Naive thymus-derived CD8-positive, alpha-beta T cell (primary cell): Measurements from ENCODE around the gene MGMT. TPM values are rescaled to one million over a fixed set of nuclear protein-coding genes. Genes with fewer than 3 reads are reported as not detected.

Experiments used
- ATAC-seq, 2 donors: fragments of 150-1000 bp; cut with Tn5 transposase in 1 of 2; sonication (Bioruptor Pico), chemical (Tn5 transposase) in 1 of 2; 1 replicate in 1 of 2; 2 replicates in 1 of 2; pipeline ENCODE4 v1.10.0; 2021; ENCODE audit warnings: mild to moderate bottlenecking in 2 of 2, moderate library complexity in 2 of 2
- POLR2A ChIA-PET: fragments of 350-600 bp; sonication (Branson Sonifier 250); formaldehyde crosslinking; loops from one replicate; lab custom pipeline; 2021; ENCODE audit warnings: antibody characterized with exemption; lab: Charles Lee
- DNase-seq, 10 donors: peaks; one replicate each; pipeline versions ENCODE4 v3.0.0 to v3.0.0-alpha.2; 2020 to 2022
- H3K27ac Mint-ChIP-seq, 10 donors: one replicate each; pipeline ENCODE4 v1.8.0; 2020 to 2022; ENCODE audit warnings: mild to moderate bottlenecking in 10 of 10, mixed read lengths in 10 of 10, moderate library complexity in 4 of 10, inconsistent platforms in 1 of 10
- H3K27me3 Mint-ChIP-seq, 5 donors: one replicate each; pipeline ENCODE4 v1.8.0; 2021 to 2022; ENCODE audit warnings: mixed read lengths in 5 of 5
- H3K36me3 Mint-ChIP-seq, 3 donors: one replicate each; pipeline ENCODE4 v1.8.0; 2020 to 2022; ENCODE audit warnings: mixed read lengths in 3 of 3, mild to moderate bottlenecking in 2 of 3, inconsistent platforms in 1 of 3
- H3K4me1 Mint-ChIP-seq, 4 donors: one replicate each; pipeline ENCODE4 v1.8.0; 2021 to 2022; ENCODE audit warnings: mixed read lengths in 4 of 4
- H3K4me3 Mint-ChIP-seq, 10 donors: one replicate each; pipeline ENCODE4 v1.8.0; 2020 to 2022; ENCODE audit warnings: mild to moderate bottlenecking in 10 of 10, mixed read lengths in 10 of 10, moderate library complexity in 6 of 10, inconsistent platforms in 1 of 10
- H3K9me3 Mint-ChIP-seq, 9 donors: one replicate each; pipeline ENCODE4 v1.8.0; 2020 to 2022; ENCODE audit warnings: mixed read lengths in 9 of 9, mild to moderate bottlenecking in 3 of 9, inconsistent platforms in 1 of 9, moderate library complexity in 1 of 9
- polyA plus RNA-seq, 3 donors: library from polyadenylated mRNA; unstranded; fragments of 300-500 nt; fragmentation: Illumina TruSeq; gene quantifications; one replicate each; pipeline ENCODE4 v1.2.3, GENCODE V29; 2021
- total RNA-seq, 8 experiments: library from RNA in 2 of 8; stranded (reverse) in 2 of 8; gene quantifications; one replicate each; pipeline ENCODE4 v1.2.3 and lab custom pipeline; 2021 to 2026

MGMT gene
- total and polyA plus RNA-seq, 5 experiments from 2014 or later: 18.9 to 41.7 (median 32.2) TPM

DNA sequence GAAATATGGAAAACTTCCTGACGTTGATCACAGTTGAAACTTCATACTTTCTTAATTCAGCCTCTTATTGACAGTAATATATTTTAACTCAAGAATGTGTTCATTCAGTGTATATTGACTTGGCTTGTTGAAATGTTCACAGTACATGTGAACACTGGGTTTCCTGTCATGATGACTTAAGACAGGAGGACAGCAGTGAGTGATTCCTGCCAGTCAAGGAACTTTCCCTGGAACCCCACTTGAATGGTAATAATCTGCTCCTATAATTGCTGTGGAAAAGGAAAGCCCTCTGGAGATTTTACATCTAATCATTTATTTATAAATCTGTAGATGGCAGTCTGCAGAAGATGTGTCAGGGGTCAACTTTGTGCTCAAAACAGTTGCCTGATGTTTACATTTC lies 216.5 kb downstream of the MGMT start:
- peaks cover 0 to 35% (median 2%) of the 10 kb centered on the region in 9 donors for H3K9me3 Mint-ChIP-seq
- ATAC-seq (no peak), DNase-seq (no peak)
- H3K4me1 Mint-ChIP-seq: peaks cover 0 to 2% (median 0%) of the 10 kb centered on the region in 4 donors
- no peaks in the 10 kb centered on the region for H3K27me3 Mint-ChIP-seq
- no peak overlapping the region for H3K4me3 Mint-ChIP-seq
- peaks cover 9 to 31% (median 23%) of the 10 kb centered on the region in 3 donors for H3K36me3 Mint-ChIP-seq
- POLR2A ChIA-PET: no interaction called here
- H3K27ac Mint-ChIP-seq: no peak overlapping the region

DNA sequence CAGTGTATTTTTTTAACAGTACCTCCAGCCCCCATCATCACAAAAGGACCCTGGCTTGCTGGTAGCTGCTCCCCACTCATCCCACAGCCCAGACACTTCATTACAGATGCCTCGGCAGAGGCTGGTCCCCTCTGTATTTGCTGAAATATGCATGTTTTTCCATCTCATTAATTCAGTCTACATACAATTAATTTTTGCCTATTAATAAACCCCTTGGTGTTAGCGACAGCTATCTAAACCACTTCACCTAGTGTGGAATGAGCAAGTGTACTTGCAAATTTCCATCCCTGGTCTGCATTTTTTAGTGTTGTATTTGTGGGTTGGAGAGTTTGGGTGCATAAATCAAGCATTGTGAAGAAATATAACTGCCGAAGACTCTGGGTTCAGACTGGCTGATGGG lies 216.9 kb downstream of the MGMT start:
- ATAC-seq (no peak), DNase-seq (no peak)
- Mint-ChIP-seq H3K4me1 (peaks cover 0 to 2% (median 0%) of the 10 kb centered on the region in 4 donors), H3K36me3 (peaks cover 9 to 28% (median 21%) of the 10 kb centered on the region in 3 donors), H3K27me3 (no peaks in the 10 kb centered on the region), H3K4me3 (no peak overlapping the region), H3K9me3 (peaks cover 0 to 32% (median 2%) of the 10 kb centered on the region in 9 donors), H3K27ac (no peak overlapping the region)
- POLR2A ChIA-PET: no interaction called here

DNA sequence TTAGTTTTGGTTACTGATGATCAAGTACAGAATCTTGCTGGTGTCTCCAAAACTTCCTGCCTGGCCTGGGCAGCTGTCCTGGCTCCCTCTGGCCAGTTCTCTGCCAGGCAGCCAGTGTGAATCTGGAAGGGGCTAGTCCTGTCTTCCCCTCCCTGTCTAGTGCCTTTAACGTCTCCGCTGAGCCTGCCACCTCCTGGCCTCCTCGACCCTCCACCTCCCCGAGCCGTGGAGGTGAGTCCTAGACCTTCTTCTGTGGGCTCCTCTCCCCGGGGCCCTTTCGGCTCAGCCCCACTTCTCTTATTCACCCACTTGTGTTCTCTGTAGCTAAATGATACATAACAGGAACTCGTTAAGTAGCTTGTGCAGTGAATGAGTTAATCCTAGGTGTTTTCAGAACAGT lies 218.2 kb downstream of the MGMT start:
- Mint-ChIP-seq H3K9me3 (peaks cover 0 to 25% (median 0%) of the 10 kb centered on the region in 9 donors), H3K27ac (no peak overlapping the region), H3K4me1 (peaks cover 0 to 2% (median under 1%) of the 10 kb centered on the region in 4 donors), H3K4me3 (no peak overlapping the region), H3K36me3 (peaks cover 9 to 21% (median 12%) of the 10 kb centered on the region in 3 donors), H3K27me3 (no peaks in the 10 kb centered on the region)
- POLR2A ChIA-PET: no interaction called here
- DNase-seq: no peak
- ATAC-seq: no peak

DNA sequence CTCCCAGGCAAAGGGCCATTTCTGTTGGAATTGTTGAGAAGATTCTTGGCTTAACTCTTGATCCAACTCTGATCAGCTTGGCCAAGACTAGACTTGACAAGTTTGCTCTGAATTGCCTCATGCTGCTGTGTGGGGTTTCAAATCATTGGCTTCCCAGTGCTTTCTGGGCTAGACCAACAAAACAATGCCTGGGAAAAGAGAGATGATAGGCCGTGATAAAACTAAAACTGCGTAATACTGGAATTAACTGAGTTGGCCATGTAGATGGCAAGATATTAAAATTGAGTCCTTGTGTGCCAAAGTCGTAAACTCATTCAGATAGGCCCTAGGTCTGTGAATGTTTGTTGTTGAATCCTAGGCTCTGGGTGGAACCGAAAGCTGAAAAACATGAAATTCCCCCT lies 222.6 kb downstream of the MGMT start:
- no peak overlapping the region for H3K4me3 Mint-ChIP-seq
- H3K9me3 Mint-ChIP-seq: peaks cover 0 to 21% (median 0%) of the 10 kb centered on the region in 9 donors
- peaks cover 0 to 13% (median 9%) of the 10 kb centered on the region in 4 donors for H3K4me1 Mint-ChIP-seq
- H3K36me3 Mint-ChIP-seq: peaks cover 0 to 11% (median 6%) of the 10 kb centered on the region in 3 donors
- POLR2A ChIA-PET: no interaction called here
- ATAC-seq: no peak
- H3K27ac Mint-ChIP-seq: no peak overlapping the region
- DNase-seq: no peak
- H3K27me3 Mint-ChIP-seq: no peaks in the 10 kb centered on the region

DNA sequence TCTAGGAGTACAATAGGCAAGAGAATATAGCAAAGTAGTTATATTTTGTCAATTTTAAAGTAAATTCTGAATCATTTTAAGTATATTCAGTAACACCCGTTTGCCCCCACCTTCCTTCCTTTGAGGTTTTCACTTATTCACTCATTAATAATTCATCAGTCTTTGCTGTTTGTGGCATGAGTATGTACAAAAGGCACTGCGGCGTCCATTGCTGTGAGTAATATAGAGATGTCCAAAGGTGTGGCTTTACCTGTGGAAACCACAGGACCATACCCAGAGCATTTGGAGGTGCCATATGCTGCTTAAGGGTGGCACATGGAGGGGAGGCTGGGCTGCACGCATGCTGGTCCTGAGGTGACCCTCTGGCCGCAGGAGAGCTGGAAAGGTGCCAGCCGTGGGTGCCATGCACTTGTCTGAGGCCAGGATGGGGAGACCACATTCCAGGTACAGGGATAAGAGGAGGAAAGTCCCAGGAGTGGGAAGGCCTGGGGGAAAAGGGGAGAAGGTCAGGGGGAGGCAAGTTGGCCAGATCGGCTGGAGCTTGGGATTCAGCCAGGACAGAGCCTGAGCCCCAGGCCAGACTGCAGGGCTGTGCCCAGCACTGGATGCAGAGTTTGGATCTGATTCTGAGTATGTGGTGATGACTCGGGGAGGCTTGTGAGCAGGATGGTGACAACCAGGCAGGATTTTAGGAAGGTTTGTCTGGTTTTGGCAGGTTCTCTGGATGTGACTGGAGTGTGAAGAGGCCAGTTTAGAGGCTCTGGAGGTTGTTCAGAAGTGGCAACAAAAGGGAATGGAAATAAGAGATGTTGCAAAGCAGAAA lies 223.4 kb downstream of the MGMT start:
- POLR2A ChIA-PET: no interaction called here
- Mint-ChIP-seq H3K27me3 (no peaks in the 10 kb centered on the region), H3K36me3 (peaks cover 0 to 12% (median 6%) of the 10 kb centered on the region in 3 donors), H3K4me3 (no peak overlapping the region), H3K27ac (peak overlapping the region in 2 of 10 donors; percentile 41 to 46), H3K4me1 (peaks cover 0 to 13% (median 9%) of the 10 kb centered on the region in 4 donors), H3K9me3 (peaks cover 0 to 15% (median 0%) of the 10 kb centered on the region in 9 donors)
- ATAC-seq (no peak), DNase-seq (no peak)

DNA sequence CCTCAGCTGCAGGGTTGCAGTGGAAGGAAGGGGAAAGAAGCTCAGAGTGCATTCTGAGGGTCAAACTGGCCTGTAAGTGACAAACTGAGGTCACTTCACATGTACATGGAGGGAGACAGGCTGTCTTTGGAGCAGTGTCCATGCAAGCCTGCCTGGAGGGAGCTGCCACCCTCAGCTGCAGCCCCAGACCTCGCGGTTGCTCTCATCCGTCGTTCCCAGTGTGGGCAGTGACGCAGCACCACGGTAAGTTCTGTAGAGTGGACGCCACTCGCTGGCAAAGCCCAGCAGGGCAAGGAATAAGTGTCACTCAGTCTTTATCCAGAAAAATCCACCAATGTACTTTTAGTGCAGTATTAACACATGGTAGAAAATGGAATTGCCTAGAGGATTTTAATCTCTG lies 225.7 kb downstream of the MGMT start:
- peaks cover 0 to 13% (median 9%) of the 10 kb centered on the region in 4 donors for H3K4me1 Mint-ChIP-seq
- peak overlapping the region in 2 of 10 donors; percentile 24 to 71 for H3K27ac Mint-ChIP-seq
- H3K4me3 Mint-ChIP-seq: no peak overlapping the region
- no peak for DNase-seq
- H3K9me3 Mint-ChIP-seq: peaks cover 0 to 13% (median 0%) of the 10 kb centered on the region in 9 donors
- peaks cover 0 to 18% (median 9%) of the 10 kb centered on the region in 3 donors for H3K36me3 Mint-ChIP-seq
- no peak for ATAC-seq
- H3K27me3 Mint-ChIP-seq: no peaks in the 10 kb centered on the region
- POLR2A ChIA-PET: no interaction called here

DNA sequence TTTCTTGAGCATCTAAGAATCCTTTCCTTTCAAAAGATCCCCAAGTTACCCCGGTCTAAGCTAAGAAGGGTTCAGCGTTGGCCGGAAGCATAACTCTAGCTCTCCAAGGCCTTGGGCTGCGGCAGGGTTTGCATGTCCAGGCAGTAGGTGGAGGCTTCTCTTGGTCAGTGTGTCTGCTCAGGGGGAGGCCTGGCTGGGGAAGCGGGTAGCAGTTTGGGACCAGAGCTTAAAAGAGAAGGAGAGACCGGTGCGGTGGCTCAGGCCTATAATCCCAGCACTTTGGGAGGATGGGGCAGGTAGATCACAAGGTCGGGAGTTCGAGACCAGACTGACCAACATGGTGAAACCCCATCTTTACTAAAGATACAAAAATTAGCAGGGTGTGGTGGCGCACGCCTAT lies 226.3 kb downstream of the MGMT start:
- Mint-ChIP-seq H3K36me3 (peaks cover 0 to 15% (median 9%) of the 10 kb centered on the region in 3 donors), H3K4me3 (no peak overlapping the region), H3K4me1 (peaks cover 0 to 13% (median 8%) of the 10 kb centered on the region in 4 donors), H3K27ac (no peak overlapping the region), H3K27me3 (no peaks in the 10 kb centered on the region), H3K9me3 (peaks cover 0 to 10% (median 0%) of the 10 kb centered on the region in 9 donors)
- ATAC-seq: no peak
- POLR2A ChIA-PET: no interaction called here
- DNase-seq: no peak

DNA sequence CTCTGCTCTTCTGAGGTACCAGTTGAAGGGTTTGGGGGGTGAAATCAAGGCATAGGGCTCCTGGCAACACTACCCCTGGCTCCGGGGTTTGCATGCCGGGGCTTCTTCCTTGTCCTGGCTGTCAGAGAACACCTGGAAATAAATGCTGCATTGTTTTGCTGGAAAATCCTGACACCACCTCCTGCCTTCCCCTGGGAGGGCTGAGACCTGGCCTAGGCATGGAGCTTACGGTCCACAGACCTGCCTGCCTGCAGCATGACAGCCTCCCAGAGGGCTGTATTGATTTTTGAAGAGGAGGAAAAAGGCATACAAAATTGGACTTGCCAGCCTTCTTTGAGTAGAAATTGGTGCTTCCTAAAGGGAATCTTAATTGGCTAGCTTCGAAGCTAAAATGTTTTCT lies 227.1 kb downstream of the MGMT start:
- POLR2A ChIA-PET: no interaction called here
- Mint-ChIP-seq H3K27me3 (no peaks in the 10 kb centered on the region), H3K9me3 (peaks cover 0 to 10% (median 0%) of the 10 kb centered on the region in 9 donors), H3K4me1 (peaks cover 0 to 13% (median 8%) of the 10 kb centered on the region in 4 donors), H3K4me3 (peak overlapping the region in 1 of 10 donors; percentile 33), H3K36me3 (peaks cover 0 to 15% (median 9%) of the 10 kb centered on the region in 3 donors), H3K27ac (no peak overlapping the region)
- ATAC-seq (no peak), DNase-seq (no peak)

DNA sequence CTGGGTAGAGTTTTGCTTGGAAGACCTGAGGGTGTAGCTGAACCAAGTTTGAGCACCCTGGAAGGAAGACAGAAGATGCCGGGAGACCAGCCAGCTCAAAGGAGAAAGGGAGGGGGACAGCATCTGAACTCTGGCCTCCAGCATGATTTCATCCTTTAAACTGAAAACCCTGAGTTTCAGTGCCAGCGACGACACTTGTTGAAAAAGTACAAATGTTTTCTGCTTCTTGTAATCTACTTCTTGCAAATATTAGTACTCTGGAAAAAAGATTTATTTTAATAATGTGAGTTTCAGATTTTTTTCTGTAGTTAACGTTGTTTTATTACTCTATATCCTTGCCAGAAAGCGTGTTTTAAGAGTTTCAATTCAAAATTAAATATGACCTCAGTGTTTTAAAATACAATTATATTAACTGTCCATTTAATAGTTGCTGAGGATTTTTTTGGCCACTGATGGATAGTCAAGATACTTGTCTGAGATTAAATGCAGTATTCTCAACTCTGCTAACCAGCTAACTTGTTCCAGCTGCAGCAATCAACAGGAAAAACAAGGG lies 227.7 kb downstream of the MGMT start:
- peaks cover 0 to 8% (median 0%) of the 10 kb centered on the region in 9 donors for H3K9me3 Mint-ChIP-seq

DNA sequence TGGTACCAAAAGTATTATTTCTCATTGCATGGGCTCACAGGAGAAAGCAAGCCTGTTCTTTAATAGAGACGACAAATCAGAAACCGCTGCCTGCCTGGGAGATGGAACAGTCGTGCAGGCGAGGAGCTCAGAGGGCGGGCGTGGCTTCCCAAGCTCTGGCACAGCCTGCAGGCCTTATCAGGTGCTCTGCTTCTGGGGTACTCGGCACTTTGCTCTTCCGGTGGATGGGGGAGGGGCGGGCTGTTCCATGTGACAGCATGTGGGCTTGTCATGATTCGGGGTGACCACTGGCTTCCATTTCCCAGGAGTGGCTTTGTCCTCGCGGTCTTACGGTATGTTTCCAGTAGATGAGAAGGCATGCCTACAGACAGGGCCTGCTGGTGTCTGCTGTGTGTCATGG lies 228.6 kb downstream of the MGMT start:
- no peaks in the 10 kb centered on the region for H3K27me3 Mint-ChIP-seq
- H3K36me3 Mint-ChIP-seq: peaks cover 0 to 15% (median 11%) of the 10 kb centered on the region in 3 donors
- ATAC-seq (no peak), DNase-seq (no peak)
- peaks cover 0 to 8% (median 6%) of the 10 kb centered on the region in 4 donors for H3K4me1 Mint-ChIP-seq
- POLR2A ChIA-PET: no interaction called here
- H3K9me3 Mint-ChIP-seq: peaks cover 0 to 5% (median 0%) of the 10 kb centered on the region in 9 donors
- no peak overlapping the region for H3K4me3 Mint-ChIP-seq
- no peak overlapping the region for H3K27ac Mint-ChIP-seq

More for the DNA sequence above, 227.7 kb downstream of the MGMT start:
- ATAC-seq: no peak
- DNase-seq: no peak
- POLR2A ChIA-PET: no interaction called here
- H3K27me3 Mint-ChIP-seq: no peaks in the 10 kb centered on the region
- H3K27ac Mint-ChIP-seq: no peak overlapping the region
- H3K4me3 Mint-ChIP-seq: no peak overlapping the region
- peaks cover 0 to 13% (median 8%) of the 10 kb centered on the region in 4 donors for H3K4me1 Mint-ChIP-seq
- H3K36me3 Mint-ChIP-seq: peaks cover 0 to 15% (median 9%) of the 10 kb centered on the region in 3 donors

DNA sequence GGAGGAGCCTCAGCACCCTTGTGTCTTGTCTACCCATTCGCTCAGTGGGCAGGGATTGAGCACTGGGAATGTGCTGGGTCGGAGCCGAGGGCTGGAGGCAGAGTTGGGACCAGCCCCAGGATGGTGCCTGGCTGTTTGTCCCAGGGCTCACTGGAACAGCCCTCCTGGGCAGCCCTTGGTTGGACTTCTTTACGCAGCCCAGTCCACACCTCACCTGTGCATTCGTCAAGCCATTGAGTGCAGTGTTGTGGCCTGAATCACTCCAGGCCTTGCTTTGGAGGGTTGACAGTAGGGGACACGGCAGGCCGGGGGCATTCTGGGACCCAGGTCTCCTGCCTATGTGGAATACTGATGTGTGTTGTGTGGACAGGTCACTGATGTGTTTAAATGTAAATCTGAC lies 229.6 kb downstream of the MGMT start:
- H3K9me3 Mint-ChIP-seq: peaks cover 0 to 5% (median 0%) of the 10 kb centered on the region in 9 donors
- H3K4me3 Mint-ChIP-seq: no peak overlapping the region
- no peak overlapping the region for H3K27ac Mint-ChIP-seq
- no peaks in the 10 kb centered on the region for H3K27me3 Mint-ChIP-seq
- ATAC-seq (no peak), DNase-seq (no peak)
- POLR2A ChIA-PET: no interaction called here
- peaks cover 0 to 16% (median 13%) of the 10 kb centered on the region in 3 donors for H3K36me3 Mint-ChIP-seq
- peaks cover 0 to 4% (median 1%) of the 10 kb centered on the region in 4 donors for H3K4me1 Mint-ChIP-seq

DNA sequence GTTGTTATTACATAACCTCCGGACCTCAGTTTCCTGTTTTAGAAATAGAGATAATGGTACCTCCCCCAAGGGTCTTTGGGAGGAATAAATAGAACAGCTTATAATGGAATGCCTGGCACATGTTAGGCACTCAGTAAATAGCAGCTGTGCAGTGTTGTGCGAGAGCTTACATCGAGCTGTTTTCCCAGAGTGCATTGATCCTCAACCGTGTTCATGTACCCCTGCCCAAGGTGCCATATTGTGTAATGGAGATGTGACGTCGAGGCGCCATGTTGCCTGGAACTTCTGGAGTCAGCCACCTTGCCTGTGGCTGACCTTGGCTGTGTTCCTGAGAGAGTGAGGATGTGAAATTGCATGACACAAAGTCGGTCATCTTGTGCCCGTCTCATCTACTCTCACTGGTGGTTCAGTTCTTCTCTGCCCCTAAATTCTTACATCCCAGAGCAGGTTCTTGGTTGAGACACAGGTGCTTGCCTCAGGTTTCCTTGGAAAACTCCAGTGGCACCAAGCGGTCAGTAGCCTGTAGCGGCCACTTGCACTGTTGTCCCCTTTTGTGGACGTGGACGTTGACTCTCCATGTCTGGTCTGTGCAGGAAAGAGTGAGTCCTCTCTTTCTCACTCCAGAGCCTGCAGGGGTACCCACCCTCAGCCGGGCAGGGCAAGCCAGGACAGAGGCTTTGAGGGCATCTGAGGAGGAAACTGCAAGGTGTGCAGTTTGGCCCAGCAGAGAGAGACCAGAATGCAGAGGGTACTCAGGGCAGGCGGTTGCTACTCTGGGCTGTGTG lies 230.6 kb downstream of the MGMT start:
- Mint-ChIP-seq H3K36me3 (peaks cover 0 to 14% (median 9%) of the 10 kb centered on the region in 3 donors), H3K27me3 (no peaks in the 10 kb centered on the region), H3K4me1 (peaks cover 0 to 8% (median 3%) of the 10 kb centered on the region in 4 donors), H3K27ac (peak overlapping the region in 1 of 10 donors; percentile 69), H3K4me3 (no peak overlapping the region), H3K9me3 (peaks cover 0 to 4% (median 0%) of the 10 kb centered on the region in 9 donors)
- ATAC-seq (no peak), DNase-seq (no peak)
- POLR2A ChIA-PET: no interaction called here
